Fibroblast of skin of left biceps (primary cell): ENCODE measurements around the gene AEBP1.

Experiments
- DNase-seq, 2 experiments: peaks; one replicate each; pipeline ENCODE4 v3.0.0-alpha.2; 2013; ENCODE audit warnings: low read depth in 2 of 2

Gene AEBP1

DNA sequence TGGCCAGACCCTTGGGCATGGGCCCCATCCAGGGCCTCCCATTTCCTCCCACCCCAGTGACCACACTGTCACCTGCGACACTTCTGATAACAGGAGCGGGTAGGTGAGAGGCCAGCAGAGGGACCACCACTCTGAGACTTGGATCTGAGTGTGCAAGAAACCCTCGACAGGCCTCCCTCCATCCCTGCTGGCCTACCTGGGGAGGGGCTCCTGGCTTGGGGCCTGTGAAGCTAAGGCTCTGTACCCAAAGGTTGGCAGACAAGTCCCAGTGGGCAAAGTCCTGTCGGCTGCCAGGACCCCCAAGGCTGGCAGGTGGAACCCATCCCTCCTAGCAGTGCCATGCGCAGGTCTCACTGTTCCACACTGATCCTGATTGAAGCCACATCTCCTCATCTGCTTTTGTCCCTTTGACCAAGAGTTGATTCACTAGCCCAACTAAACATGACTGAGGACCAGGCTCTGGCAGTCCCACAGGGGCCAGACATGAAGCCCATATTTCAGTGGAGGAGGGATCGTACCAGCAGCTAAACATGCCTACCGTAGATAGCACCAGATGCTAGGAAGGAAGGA is 37.6 kb upstream of the AEBP1 start:
- no peak for DNase-seq

DNA sequence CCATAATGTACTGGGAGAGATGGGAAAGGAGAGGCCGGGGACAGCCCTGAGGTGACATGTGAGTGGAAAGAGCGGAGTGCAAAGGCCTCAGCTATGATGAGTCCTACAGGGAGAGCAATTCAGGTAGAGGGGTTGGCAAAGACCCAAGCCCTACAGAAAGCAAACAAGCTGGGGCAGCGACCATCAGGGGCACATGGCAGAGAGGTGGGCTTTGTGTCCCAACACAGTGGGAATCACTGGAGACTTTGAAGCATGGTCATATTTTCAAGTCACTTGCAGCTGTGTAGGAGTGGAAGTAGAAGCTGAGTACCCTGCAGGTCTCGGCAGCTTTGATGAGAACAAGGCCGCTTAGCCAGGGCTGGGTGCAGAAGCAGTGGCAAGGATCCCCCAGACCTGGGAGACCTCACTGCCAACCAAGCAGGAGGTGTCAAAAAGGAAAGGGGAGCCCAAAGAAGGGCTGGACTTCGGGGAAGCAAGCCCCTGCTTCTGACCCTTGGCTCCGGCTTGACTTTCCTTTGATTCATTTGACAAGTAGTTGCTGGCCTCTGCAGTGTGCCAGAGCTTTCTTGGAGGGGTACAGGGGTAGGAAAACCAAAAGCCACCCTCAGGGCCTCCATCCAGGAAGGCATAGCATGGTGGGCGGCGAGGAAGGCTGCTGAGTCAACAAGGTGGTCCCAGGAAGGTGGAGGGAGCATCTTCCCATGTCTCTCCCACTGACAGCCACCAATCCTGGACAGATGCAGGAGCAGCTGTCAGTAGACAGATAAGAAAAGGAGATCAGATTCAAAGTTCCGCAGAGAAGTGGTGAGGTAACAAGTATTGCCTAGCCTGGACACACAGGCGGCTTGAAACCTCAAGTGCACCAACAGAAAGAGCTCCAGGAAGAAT is 36.8 kb upstream of the AEBP1 start:
- DNase-seq: no peak

DNA sequence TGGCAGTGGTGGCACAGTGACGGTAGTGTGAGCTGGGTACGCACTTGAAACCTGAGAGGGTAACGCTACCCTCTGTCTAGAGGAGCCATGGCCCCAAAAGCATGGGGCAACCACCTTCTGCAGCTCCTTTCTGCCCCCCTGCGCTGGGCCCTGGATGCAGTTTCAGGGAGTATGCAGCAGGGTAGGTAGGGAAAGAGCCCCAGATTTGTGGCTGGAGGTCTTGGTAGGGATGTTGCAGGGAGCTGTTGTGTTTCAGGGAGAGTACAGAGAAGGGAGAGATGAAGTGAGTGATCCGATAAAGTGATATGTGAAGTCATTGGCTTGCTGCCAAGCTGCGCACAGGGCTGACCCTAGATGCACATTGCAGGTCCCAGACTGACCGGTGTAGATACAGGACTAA is 36.1 kb upstream of the AEBP1 start:
- DNase-seq: no peak

DNA sequence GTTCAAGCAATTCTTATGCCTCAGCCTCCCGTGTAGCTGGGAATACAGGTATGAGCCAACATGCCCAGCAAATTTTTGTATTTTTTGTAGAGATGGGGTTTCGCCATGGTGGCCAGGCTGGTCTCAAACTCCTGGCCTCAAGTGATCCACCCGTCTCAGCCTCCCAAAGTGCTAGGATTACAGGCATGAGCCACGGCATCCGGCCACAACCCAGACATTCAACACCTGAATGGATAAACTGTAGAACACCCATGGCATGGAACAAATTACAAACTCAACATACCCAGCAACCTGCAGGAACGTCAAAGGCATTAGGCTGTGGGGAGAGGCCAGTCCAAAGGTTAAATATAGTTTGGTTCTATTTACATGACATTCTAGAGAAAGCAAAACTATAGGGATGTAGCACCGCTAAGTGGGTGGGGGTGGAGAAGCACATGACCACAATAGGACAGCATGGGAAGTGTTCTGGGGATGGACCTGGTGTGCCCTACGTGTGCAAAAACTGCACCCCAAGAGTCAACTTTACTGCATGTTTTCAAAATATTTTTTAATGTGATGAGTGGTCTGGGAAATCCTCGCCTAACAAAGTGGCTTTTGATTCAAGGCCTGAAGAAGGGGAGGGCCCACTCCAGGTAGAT is 32.3 kb upstream of the AEBP1 start:
- DNase-seq: no peak

DNA sequence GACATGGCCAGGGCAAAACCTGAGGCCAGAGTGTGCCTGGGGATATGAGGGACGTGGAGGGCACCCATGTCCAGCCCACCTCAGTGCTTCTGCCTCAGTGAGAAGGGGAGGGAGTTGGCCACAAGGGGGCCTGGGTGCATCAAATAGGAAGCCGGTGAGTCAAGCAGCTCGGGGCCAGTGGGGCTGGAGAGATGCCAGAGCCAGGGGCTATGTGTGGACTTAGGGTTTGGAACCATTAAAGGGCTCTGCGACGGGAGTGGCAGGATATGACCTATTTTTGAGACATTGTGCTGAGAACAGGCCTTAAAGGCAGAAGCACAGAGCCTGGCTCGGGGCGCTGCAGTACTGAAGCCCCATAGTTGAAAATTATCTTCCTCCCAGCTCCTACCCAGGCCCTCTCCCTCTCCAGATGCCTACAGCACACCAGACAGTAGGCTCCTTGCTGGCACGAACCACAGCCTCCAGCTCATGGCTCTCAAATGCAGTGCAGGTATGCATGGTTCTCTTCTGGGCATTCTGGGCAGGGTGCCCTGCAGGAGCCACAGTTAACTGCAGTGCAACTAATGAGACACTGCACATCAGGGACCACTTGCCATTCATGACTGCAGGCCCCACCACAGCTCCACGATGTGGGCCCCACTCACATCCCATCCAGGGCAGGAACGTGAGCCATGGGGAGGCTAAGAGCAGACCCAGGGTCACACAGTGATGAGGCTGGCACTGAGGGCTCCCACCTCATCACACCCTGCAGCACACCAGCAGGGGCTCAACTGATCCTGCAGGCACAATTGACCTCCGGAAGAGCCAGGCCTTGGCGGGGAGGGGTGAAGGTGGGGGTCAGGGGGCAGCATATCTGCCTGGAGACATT is 31.5 kb upstream of the AEBP1 start:
- peak; percentile 40 to 53 for DNase-seq

DNA sequence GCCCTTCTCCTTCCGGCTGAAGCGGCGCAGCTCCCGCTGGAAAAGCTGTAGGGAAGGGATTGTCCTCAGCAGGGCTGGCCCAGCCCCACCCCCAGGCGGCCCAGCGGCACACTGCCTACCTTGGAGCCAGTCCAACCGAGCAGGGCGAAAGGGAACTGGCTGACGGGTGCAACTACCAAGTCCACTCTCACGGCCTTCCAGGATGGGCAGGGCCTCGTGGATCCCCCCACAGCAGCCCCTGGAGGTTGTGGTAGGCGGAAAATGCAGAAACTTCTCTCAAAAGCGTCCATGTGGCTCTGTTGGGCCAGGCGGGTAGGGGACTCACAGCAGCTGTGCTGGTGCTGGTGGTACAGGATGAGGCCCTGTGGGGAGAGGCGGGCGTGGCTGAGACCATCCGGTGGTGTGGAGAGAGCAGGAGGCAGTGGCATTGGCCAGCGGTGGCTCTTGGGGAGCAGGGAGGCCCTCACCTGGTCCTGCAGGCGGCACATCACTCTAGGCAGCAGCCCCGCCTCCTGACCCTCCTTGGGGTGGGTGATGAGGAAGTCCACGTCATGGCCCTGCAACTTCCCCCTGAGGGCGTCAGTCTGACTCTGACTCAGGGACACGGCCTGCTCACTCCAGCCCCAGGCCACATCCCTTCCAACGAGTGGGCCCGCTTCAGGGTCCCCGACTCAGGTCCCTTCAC is 30.3 kb upstream of the AEBP1 start:
- no peak for DNase-seq

DNA sequence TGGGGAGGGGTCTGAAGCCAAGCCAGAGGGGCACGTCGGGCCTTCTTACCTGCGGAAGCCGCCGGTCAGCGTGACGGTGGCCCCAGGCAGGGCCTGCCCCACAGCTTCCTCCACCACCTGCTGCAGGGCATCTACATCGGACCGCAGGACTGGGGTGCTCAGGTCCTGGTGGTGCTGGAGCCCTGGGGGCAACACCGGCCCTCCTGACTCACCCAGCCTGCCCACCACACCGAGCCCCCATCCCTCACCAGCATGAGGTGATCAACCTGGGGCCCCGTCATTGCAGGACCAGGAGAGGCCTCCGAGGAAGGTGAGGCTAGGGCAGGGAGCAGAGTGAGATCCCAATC is 29.8 kb upstream of the AEBP1 start:
- no peak for DNase-seq

DNA sequence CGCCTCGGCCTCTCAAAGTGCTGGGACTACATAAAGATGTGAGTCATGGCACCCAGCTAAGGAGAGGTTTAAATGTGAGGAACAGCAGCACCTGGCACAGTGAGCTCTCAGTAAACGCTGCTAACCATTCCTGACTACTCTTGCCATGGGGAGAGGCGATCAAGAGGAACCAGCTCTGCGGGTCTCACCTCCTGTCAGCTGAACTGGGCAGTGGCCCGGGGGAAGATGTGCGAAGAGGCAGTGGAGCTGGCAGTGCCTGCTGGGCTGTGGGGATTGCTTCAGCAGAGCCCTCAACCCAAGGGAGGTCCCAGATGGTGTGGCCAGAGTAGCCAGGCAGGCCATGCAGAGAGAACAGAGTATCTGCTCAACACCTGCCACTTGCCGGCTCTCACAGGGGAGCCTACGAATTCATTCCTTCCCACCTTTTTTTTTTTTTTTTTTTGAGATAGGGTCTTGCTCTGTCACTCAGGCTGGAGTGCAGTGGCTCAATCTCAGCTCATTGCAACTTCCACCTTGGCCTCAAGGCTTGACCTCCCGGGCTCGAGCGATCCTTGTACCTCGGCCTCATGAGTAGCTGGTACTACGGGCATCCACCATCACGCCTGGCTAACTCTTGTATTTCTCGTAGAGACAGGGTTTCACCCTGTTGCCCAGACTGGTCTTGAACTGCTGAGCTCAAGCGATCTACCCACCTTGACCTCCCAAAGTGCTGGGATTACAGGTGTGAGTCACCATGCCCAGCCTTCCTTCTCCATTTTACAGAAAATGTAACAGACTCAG is 28.7 kb upstream of the AEBP1 start:
- no peak for DNase-seq

DNA sequence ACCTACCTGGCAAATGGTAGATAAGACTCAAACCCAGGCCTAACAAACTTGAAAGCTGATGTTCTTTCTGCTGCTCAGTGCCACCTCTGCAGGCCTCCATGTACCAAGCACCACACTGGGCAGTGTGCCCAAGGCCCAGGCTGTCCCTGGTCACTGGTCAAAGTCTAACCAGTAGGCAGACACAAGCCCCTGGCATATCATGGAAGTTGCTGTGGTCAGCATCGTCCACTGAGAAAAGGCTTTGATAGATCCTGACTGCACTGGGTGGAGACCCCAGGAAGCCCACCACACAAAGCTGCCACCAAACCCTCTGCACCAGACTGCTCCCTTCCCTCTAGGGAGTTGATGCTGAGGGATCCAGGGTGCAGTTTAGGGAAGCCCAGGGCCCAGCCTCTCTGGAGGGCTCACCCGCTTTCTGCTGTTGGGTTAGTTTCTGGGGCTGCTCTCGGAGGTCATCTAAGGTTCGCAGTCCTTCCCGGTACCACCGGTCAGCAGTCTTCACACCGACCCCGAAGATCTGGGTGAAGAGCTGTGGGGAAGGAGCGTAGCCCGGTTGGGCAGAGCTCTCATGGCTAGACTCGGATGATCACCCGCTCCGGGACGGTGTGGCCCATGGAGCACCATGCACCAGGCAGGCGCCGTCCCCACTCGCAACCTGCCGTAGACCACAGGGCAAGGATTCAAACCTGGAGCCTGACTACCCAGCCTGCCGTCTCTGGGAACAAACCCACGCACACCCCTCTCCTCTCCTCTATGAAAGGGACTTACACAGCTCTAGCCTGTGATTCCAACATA is 27.8 kb upstream of the AEBP1 start:
- no peak for DNase-seq

DNA sequence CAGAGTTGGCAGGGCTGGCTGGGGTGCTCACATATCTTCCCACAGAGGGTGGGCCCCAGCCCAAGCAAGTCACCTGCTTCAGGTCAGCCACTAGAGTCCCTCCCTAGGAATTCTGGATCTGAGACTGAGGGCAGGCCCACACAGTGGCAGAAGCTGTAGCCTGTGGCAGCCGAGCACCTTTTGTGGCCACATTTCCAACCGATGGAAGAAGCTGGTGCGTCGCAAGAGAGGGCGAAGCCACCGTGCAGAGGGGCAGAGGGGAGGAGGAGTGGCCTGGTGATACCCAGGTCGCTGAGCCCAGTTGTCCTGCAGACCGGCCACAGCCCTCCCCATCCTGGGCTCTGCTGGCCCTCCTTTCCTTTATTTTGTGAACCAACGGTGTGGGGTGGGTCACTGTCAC is 27.1 kb upstream of the AEBP1 start:
- no peak for DNase-seq

DNA sequence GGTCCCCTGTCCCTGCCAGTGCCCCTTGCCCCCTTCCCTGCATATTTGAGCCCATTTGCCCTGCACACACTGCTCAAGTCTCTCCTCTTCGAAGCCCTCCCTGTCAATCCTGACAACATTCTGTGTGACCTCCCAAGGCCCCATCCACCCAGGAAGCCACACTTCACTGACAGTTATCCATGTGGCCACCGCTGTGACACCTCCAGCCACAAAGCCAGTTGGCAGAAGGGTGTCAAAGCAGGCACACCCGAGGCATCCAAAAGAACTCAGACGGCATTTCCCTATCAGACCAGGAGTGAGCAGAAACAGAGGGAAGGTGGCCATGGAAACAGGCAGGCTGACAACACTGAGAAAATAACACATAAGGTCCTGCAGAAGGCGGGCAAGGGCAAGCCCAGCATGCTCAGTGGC is 26.5 kb upstream of the AEBP1 start:
- no peak for DNase-seq

DNA sequence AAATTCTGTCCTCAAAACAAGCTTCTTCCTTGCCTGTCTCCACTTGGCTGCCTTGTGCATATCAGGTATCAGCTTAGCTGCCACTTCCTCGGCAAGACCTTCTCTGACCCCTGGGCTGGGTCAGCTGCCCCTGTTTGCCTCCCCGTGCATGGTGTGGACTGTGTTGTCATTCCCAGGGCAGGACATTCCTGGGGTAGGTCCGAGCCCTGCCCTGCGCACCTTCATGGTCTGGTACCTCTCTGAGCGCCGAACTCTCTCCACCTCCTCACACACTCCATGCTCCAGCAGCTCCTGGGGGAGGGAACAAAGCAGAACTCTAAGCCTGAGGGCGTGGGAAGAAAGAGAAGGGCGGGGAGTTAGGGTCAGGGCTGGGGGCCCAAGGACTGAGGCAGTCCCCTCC is 25.6 kb upstream of the AEBP1 start:
- DNase-seq: no peak

DNA sequence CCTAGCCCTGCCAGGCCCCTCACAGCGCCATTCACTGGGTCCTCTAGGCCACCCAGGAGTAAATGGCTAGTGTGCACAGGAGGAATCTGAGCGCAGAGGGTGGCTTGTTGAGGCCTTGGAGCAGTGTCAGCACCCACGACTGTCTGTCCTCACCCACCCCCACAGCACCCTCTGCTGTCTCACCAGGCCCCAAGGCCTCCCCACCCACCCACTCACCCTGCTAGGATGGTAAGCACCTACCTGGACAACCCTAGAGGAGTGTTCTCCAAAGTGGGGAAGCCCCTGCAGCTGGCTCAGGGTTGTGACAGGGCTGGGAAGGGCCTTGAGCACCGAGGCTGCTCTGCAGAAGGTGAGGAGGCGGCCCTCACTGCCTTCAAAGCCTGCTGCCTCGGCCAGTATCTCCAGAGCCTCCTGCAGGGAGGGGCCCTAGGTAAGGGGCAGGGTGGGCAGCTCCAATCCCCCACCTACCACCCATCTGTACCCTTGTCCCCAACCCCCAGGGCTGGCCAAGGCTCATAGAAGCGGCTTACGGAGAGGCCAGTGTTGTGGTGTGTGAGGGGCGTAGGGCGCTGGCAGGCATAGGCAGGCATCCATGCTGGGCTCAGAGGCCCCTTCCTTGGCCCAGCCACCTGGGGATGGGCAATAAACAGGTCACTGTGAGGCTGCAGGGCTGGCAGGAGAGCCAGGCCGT is 24.7 kb upstream of the AEBP1 start:
- no peak for DNase-seq

DNA sequence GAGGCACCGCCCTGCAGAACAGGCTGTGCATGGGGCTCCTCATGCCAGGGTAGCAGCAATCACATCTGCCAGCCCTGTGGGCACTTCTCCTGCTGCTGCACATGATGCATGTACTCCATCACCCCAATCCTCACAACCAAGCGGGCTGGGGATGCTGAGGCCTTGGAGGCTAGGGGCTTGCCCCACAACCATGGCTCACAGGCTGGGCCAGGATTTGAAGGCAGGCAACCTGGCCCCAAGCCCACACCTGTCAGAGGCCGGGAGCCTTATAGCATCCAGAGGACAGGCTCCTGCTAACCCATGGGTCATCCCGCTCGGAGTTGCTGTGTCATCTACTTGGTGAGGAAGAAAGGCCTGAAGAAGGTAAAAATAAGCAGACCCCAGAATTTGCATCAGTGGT is 24.0 kb upstream of the AEBP1 start:
- no peak for DNase-seq

DNA sequence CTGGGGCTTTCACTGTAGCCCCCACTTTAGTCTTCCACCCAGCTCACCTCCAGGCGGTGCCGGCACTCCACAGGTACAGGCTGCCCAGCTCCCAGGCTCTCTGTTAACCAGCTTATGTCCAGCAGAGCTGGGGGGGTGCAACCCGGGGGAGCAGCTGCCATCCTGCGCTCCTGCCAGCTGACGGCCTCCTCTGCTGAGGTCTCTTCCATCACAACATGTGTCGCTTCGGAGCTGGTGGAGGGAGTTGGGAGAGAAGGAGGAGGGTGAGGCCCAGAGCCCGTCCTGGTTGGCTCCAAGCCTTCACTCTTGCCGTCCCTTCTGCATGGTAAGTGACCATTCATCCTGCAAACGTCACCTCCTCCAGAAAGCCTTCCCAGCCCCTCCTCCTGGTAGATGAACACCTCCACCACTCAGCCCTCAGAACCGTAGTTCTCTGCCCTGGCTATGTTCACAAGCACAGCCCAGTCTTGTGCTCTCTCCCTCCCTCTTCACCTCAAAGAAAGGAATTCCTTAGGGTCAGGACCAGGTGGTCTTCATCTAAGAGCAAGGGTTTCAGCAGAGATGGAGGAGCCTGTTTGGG is 23.4 kb upstream of the AEBP1 start:
- DNase-seq: no peak

DNA sequence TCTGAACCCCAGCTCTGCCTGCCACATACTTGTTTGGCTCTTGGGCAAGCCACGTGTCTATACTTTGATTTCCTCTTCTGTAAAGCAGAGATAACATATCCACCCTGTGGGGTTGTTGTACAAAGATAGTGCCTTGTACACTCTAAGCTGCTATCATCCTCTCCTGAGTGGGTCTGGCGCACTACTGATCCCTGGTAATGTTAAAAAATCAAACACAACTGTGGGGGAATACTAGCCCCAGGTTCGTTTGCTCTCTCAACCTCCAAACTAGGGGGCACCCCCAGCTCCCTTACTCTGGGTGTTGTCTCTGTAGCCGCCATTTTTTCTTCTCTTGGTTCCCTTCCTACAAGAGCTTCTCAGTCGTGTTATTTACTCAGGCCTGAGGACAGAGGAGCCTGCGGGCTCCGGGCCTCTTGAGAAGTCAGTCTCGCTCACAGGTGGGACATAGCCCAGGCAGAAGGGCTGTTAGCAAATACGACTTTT is 22.8 kb upstream of the AEBP1 start:
- DNase-seq: no peak

DNA sequence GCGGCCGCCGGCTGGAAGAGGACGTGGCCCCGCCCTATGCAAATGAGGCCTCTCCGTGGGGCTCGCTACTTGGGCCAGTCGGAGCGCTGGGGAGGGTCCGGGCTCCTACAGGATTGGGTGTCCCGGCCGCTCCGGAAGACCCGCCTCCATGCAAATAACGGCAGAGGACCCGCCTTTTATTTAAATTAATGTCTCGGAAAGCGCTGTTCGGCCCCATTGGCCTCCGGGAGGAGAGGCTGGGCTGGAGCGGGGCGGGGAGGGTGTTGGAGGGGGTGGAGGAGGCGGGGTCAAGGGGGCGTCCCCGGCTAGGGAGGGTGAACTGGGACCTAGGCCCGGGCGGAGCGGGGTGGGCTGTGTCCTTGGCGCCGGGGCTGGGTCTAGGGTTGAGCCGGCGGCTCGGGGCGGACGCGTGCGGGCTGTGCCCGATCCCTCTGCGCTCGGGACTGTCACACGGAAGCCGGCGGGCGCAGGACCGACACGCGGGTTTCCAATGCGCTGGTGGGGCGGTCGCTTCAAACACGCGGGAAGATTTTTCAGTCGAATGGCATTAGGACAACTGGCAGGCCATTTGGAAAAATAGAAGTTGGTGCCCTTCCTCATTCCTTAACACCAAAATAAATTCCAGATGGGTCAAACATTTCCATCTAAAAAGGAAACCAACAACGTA is 21.5 kb upstream of the AEBP1 start:
- peak; percentile 98 for DNase-seq

DNA sequence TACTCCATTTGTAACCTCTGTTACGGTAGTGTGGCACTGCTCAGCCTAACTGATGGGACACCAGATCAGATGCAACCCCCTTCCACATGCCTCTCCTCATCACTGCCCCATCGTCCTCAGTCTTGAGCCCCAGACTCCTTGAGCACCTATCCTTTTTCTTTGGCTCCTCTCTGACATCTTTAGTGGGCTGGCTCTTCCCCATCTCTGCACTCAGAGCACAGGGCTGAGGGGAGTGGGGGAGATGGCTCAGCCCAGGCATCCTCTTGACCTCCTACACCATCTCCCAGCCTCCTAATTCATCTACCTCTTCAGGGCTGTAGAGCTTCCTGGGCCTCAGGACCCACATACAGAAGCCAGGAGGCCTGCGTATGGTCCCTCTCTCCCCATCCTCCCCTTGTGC is 20.3 kb upstream of the AEBP1 start:
- no peak for DNase-seq
